ENCODE results near the gene ANXA10.

DNA sequence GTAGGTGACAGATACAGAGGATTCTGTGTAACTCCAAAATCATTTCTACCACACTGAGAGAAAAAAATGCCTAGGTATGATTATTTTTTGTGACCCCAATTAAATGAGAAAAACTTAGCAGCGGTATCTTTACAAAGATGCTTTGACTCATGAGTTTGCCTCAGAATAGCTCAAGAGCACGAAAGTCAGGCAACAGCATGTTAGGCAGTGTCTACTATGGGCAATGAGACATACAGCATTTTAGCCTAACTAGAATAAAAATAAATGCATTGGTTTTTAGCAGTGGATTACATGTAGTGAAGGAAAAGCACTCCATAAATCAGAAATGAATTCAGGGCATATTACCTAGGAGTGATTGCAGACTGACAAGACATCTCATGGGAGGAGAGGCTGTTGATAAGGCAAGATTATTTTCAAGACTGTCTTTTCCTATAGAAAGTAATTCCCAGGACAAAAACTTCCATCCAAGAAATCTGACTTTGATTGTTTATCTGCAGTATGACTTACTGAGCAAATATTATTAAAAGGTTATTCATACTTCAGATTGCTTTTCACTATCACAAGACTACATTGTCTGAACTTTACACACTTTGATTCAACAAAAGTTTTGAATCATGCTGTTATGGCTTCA lies 3.6 kb downstream of the ANXA10 start:
- no peak for TF ChIP-seq EZH2 (IDR thresholded peaks at IDR 0.05; ENCODE audit: borderline replicate concordance, low read length)
- TF ChIP-seq, protein P1, sequence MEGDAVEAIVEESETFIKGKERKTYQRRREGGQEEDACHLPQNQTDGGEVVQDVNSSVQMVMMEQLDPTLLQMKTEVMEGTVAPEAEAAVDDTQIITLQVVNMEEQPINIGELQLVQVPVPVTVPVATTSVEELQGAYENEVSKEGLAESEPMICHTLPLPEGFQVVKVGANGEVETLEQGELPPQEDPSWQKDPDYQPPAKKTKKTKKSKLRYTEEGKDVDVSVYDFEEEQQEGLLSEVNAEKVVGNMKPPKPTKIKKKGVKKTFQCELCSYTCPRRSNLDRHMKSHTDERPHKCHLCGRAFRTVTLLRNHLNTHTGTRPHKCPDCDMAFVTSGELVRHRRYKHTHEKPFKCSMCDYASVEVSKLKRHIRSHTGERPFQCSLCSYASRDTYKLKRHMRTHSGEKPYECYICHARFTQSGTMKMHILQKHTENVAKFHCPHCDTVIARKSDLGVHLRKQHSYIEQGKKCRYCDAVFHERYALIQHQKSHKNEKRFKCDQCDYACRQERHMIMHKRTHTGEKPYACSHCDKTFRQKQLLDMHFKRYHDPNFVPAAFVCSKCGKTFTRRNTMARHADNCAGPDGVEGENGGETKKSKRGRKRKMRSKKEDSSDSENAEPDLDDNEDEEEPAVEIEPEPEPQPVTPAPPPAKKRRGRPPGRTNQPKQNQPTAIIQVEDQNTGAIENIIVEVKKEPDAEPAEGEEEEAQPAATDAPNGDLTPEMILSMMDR (conservative IDR thresholded peaks at IDR 0.05 in 1 of 2, IDR thresholded peaks at IDR 0.05 in 1 of 2; ENCODE audit: extremely low read depth in 1 of 2, insufficient read depth in 1 of 2, low read depth in 1 of 2, low read length in 2 of 2): no peak

Data from mammary epithelial cell (primary cell).